NB4 (cell line): ENCODE results near the gene P2RY2.
"Not testable (repeated sequence)": the region's sequence is repeated elsewhere in the genome, so short reads cannot be mapped to it uniquely, and the experiment has no call there.

Source experiments
- DNase-seq: peaks from one replicate; pipeline ENCODE4 v3.0.0; 2010; ENCODE audit warnings: low read depth
- H3K4me3 ChIP-seq: one replicate; pipeline ENCODE4 v1.5.1; 2011; ENCODE audit warnings: mild to moderate bottlenecking, low read depth, low read length, moderate library complexity
- MYC ChIP-seq: IDR thresholded peaks from 2 replicates; pipeline ENCODE4 v1.6.1; 2011; ENCODE audit warnings: low read depth, low read length
- POLR2A ChIP-seq: IDR thresholded peaks from 2 replicates; pipeline ENCODE4 v1.6.1; 2011; ENCODE audit warnings: mild to moderate bottlenecking; ENCODE audit not compliant: insufficient read length; ENCODE audit errors: extremely low read depth
- TF ChIP-seq, protein P1 (sequence below): IDR thresholded peaks from 2 replicates; pipeline ENCODE4 v1.6.1; 2011; ENCODE audit warnings: low read depth, low read length
- TF ChIP-seq, protein P2 (sequence below): IDR thresholded peaks from one replicate; pipeline ENCODE4 v1.5.1; 2012; ENCODE audit warnings: low read depth, low read length

P2RY2 gene

DNA sequence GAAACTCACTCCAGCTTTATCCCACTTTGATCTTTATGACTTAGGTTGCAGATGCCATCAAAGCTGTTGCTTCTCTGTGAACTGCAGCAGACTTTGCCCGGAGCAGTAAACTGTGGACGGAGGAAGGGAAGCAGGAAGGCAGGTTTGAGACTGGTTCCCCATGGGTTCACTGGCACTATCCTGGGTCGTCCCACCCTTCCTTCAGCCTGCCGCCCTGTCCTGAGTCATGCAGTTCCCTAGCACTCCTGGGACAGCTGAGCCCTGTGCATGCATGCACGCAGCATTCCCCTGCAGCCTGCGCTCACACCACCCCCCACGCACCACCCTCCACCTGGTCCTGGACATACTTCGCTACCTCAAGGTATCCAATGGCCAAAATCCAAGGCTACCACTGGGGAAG, 23.5 kb upstream of the P2RY2 start:
- no peak for DNase-seq
- H3K4me3 ChIP-seq, result no peak overlapping the region
- TF ChIP-seq, protein P1, sequence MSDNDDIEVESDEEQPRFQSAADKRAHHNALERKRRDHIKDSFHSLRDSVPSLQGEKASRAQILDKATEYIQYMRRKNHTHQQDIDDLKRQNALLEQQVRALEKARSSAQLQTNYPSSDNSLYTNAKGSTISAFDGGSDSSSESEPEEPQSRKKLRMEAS, result no peak
- TF ChIP-seq MYC, result no peak
- TF ChIP-seq POLR2A, result no peak

DNA sequence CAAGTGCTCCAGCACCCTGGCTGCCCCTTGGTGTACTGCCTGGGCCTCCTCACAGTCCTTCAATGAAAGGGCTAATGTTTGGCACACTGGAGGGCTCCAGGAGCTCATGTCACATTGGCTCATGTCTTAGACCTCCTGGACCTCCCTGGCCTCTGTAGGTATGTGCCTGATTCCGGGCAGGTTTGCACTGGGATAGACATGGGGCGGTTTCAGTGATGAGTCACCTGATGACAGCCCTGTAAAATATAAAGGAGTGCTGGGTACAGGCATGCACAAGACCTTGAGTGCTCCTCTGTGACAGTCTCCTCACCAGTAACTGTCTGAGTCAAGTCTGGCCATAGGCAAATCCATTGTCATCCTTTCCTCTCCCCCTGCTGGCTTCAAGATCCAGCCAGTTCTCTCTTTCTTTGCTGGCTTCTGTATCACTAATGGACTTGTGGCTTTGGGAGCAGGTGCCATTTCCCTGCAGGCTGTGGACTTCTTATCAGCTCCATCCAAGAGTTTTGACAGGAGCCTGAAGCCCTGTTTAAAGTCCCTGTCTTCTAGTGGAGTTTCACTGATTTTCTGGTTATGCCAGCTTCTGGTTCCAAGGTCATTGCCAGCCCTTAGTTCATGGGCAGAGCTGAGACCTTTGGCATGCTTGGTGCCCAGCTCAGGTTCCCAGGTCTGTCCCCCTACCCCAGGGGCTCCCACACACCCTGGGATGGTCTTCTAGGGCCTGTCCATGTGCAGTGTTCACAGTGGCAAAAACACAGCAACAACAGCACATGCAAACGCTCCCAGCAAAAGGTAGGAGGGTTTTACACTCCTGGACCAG, 22.7 kb upstream of the P2RY2 start:
- no peak overlapping the region for H3K4me3 ChIP-seq

DNA sequence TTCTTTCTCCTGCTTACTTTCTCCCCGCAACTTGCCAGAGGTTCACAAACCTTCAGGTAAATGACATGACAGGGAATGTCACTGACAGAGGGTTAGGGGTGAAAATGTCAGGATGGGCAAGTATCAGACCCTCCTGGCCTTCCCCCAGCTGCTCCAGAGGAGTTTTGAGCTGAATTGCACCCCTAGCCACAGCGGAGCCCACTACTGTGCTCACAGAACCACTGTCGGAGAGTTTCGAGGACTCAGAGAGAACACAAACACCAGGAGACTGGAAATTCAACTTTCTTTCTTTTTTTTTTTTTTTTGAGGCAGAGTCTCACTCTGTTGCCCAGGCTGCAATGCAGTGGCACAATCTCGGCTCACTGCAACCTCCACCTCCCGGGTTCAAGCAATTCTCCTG, 21.5 kb upstream of the P2RY2 start:
- DNase-seq, result no peak
- TF ChIP-seq POLR2A (no peak), MYC (no peak)
- TF ChIP-seq, protein P2, sequence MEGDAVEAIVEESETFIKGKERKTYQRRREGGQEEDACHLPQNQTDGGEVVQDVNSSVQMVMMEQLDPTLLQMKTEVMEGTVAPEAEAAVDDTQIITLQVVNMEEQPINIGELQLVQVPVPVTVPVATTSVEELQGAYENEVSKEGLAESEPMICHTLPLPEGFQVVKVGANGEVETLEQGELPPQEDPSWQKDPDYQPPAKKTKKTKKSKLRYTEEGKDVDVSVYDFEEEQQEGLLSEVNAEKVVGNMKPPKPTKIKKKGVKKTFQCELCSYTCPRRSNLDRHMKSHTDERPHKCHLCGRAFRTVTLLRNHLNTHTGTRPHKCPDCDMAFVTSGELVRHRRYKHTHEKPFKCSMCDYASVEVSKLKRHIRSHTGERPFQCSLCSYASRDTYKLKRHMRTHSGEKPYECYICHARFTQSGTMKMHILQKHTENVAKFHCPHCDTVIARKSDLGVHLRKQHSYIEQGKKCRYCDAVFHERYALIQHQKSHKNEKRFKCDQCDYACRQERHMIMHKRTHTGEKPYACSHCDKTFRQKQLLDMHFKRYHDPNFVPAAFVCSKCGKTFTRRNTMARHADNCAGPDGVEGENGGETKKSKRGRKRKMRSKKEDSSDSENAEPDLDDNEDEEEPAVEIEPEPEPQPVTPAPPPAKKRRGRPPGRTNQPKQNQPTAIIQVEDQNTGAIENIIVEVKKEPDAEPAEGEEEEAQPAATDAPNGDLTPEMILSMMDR, result no peak
- TF ChIP-seq, protein P1, result no peak
- no peak overlapping the region for H3K4me3 ChIP-seq

More for the DNA sequence above, 22.7 kb upstream of the P2RY2 start:
- no peak for TF ChIP-seq MYC
- TF ChIP-seq, protein P2, result no peak
- TF ChIP-seq, protein P1, result no peak
- TF ChIP-seq POLR2A, result no peak
- DNase-seq, result peak; percentile 51

DNA sequence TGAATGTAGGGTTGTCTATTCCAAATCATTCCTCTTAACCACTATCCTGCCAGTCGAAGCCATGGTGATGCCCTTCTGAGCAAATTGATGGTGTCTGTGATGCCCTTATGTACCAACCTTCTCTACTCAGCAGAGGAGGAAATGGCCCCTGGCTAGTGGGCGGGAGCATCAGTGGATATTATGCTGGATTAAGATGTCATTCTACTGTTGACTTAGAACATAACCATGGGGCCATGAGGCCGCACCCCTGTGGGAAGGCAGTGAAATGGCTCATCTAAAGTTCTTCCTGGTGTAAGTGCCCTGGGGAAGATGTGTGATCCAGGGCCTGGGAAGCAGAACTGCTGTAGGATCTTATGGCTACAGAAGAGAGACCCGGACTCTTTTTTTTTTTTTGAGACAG, 20.7 kb upstream of the P2RY2 start:
- TF ChIP-seq MYC (no peak), POLR2A (no peak)
- TF ChIP-seq, protein P2, result no peak
- TF ChIP-seq, protein P1, result no peak
- H3K4me3 ChIP-seq, result no peak overlapping the region
- no peak for DNase-seq

DNA sequence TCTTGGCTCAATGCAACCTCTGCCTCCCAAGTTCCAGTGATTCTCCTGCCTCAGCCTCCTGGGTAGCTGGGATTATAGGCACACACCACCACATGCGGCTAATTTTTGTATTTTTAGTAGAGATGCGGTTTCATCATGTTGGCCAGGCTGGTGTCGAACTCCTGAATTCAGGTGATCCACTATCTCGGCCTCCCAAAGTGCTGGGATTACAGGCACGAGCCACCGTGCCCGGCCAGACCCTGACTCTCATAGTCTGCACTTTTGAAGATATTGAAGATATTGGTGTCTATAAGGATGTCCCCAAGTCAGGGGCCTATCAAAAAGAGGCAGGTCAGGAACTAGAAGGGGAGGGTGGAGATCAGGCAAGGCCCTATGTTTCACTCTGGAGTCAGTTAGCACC, 20.3 kb upstream of the P2RY2 start:
- not testable (repeated sequence) for H3K4me3 ChIP-seq, DNase-seq

DNA sequence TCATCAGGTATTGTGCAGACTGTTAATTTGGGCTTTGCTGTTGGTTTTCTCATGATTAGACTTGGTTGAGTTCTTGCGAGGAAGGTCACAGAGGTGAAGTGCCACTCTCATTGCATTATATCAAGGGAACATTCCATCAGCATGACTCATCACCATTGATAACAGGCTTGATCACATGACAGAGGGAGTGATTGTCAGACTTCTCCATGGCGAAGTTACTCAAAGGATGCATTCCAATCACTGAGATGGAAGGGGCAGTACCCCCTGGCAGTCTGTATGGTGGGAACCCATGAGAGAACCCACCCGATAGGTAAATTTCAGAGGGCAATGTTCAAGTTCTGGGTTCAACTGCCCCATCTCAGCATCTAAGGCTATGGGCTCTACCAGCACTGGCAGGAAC, 19.4 kb upstream of the P2RY2 start:
- DNase-seq, result peak; percentile 67

More for the DNA sequence above, 19.4 kb upstream of the P2RY2 start:
- no peak overlapping the region for H3K4me3 ChIP-seq
- TF ChIP-seq, protein P2, result no peak
- TF ChIP-seq POLR2A (no peak), MYC (no peak)
- TF ChIP-seq, protein P1, result no peak
